MG63 (cell line): ENCODE results near the gene NAALADL2. TPM values are rescaled to one million over a fixed set of nuclear protein-coding genes. Genes with fewer than 3 reads are reported as not detected.

ENCODE experiments used
- DNase-seq: peaks from one replicate; pipeline ENCODE4 v3.0.0-alpha.2; 2020
- H3K27me3 ChIP-seq: fragments of 250-450 bp; sonication (Bioruptor Pico); 2 replicates; pipeline ENCODE4 v1.5.1; 2020; ENCODE audit warnings: mild to moderate bottlenecking, moderate library complexity
- H3K36me3 ChIP-seq: fragments of 250-450 bp; sonication (Bioruptor Pico); 2 replicates; pipeline ENCODE4 v1.5.1; 2020; ENCODE audit warnings: mild to moderate bottlenecking, moderate library complexity
- H3K4me3 ChIP-seq: fragments of 250-450 bp; sonication (Bioruptor Pico); 2 replicates; pipeline ENCODE4 v1.5.1; 2020; ENCODE audit warnings: mild to moderate bottlenecking, moderate library complexity
- H3K9me3 ChIP-seq: fragments of 250-450 bp; sonication (Bioruptor Pico); 2 replicates; pipeline ENCODE4 v1.5.1; 2020; ENCODE audit warnings: mild to moderate bottlenecking, moderate library complexity
- total RNA-seq: library from RNA; depleted of rRNA; stranded (reverse); fragments of >200 nt; shearing (Covaris generic); gene quantifications from 2 replicates; pipeline ENCODE4 v1.2.3, GENCODE V29; 2014; ENCODE audit warnings: low replicate concordance

The NAALADL2 gene
- total RNA-seq, 1 experiment from 2014 or later = 1.6 TPM

DNA sequence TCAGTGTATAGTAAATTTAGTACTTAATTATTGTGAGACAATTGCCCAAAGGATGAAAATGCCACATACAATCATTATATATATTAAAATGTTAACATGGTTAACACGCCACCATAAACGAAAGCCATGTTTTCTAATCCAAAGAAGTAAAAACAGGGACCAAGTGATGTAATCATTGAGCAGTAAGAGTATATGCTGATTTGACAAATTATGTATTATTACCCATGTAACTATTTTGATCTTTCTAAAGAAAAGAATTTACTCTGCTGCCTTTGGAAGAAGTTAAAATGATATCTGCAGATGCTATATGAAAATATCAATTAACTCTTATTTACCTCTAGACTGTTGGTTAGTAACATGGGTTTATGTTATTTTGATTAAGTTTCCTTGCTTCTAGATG, 150.2 kb downstream of the NAALADL2 start:
- DNase-seq = no peak
- Histone ChIP-seq H3K4me3 (no peak overlapping the region), H3K27me3 (no peaks in the 10 kb centered on the region), H3K9me3 (no peaks in the 10 kb centered on the region; the same call in 1 of the 2 replicates), H3K36me3 (peaks cover 2% of the 10 kb centered on the region; the same call in 1 of the 2 replicates)

DNA sequence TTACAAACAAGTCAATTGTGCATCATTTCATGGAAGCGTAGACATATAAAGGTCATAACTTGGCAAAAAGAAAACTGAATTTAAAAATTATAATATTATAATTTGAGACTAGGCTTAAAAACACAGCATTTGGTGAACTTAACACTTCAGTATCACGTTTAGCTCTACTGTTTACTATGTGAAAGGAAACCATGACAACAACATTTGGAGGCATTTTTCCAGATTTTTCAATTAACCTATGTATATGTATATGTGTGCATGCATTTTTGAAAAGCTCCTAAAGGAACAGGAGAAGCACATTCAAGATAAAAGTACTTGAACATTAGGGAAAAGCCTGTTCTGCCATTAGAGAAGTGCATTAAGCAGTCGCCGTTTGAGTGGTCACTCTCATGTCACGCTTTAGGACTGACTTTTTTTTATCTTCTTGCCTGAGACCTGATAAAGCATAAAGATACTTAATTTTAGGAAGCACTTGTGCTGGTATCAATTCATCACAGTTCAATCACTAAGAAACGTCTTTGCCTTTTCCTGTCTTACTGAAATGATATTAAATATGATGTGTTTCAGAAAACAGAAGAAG, 156.0 kb downstream of the NAALADL2 start:
- no peak for DNase-seq
- Histone ChIP-seq H3K4me3 (no peak overlapping the region), H3K36me3 (no peaks in the 10 kb centered on the region), H3K27me3 (no peaks in the 10 kb centered on the region), H3K9me3 (no peaks in the 10 kb centered on the region; the same call in 1 of the 2 replicates)

DNA sequence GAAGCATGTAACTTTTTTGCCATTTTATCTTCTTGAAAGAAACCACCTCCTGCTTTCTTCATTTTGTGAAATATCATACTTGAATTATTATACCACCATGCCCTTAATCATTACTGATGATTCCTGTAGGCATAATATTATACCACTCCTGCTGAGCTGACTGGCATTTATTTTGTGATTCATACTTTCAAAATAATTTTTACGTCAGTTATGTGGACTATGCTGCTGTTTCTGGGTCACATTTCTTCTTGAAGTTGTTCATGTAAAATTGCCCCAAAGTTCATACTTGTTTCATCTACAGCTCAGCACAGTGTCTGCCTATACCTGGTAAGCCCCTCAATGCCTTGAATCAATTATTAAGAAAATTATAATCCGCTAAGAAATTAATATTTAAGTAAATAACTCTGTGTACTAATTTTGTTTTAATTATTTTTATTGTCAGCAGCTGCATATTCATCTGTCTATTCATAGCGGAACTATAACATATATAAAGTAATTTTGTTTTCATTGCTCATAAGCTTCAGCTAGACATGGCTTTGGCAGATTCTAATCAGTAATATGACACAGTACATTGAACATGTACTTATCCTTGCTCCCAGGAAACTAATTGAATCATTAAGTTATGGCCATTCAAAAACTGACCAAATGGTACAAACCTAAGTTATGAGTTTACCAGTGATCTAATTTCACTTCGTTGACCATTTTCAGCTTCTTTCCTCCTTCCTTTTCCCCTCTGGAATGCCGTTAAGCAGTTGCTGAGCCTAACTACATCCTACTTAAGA, 160.0 kb downstream of the NAALADL2 start:
- Histone ChIP-seq H3K27me3 (no peaks in the 10 kb centered on the region), H3K36me3 (no peaks in the 10 kb centered on the region), H3K9me3 (peaks cover 3% of the 10 kb centered on the region; the same call in 1 of the 2 replicates), H3K4me3 (no peak overlapping the region)
- DNase-seq = no peak

DNA sequence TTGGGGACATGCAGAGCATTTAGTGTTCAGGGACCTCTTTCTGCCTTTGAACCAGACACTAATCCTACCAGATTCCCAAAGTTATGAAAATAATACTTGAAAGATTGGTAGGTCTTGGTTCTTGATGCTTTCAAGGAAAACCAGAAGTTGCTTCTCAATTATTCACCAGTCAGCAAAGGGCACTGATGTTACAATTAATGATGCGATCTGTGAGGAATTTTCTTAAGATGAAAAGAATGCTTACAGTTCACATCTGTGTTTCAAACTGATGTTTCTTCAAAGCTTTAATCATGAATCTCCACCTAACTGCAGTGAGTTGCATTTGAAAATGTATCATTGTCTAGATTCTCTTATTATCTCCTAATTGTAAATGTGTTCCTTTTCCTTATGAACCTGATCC, 161.0 kb downstream of the NAALADL2 start:
- peaks cover 3% of the 10 kb centered on the region; the same call in 1 of the 2 replicates for H3K9me3 ChIP-seq
- DNase-seq = no peak
- no peaks in the 10 kb centered on the region for H3K36me3 ChIP-seq
- no peaks in the 10 kb centered on the region for H3K27me3 ChIP-seq
- H3K4me3 ChIP-seq = no peak overlapping the region

DNA sequence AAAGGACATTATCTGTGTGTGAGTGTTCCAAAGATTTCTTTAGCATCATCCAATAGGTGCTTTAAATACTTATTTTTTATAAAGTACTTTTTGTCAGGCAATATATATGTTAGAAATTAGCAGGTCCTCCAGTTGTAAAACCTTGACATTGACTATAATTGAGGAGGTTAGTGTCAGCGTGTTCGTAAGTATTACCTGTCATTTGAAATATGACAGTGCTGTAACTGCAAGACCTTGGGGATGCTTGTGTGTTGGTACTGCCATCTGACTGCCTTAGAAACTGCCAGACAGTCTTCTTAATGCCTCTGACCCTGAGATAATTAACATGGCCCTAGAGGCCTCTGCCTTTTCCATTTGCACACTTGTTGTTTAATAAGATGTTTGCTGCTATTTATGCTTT, 170.7 kb downstream of the NAALADL2 start:
- Histone ChIP-seq H3K36me3 (no peaks in the 10 kb centered on the region), H3K9me3 (no peaks in the 10 kb centered on the region), H3K4me3 (no peak overlapping the region), H3K27me3 (no peaks in the 10 kb centered on the region)
- DNase-seq = no peak

DNA sequence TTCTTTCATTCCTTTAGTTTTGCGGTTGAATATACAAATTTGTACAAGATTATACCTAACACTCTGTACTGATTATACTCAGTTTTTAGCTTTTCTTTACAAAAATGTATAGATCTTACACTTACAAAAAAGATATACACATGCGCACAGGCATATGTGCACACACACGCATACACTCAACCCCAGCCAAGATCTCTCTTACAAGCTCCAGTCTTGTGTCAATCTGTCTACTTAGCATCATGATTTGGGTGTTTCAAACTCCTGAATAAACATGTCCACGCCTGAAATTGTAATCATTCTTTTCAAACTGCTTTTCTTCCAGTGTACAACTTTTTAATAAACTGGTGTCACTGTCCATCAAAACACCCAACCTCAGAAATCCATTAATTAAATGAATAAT, 180.7 kb downstream of the NAALADL2 start:
- Histone ChIP-seq H3K27me3 (no peaks in the 10 kb centered on the region), H3K4me3 (no peak overlapping the region), H3K9me3 (no peaks in the 10 kb centered on the region), H3K36me3 (no peaks in the 10 kb centered on the region)
- DNase-seq = no peak

DNA sequence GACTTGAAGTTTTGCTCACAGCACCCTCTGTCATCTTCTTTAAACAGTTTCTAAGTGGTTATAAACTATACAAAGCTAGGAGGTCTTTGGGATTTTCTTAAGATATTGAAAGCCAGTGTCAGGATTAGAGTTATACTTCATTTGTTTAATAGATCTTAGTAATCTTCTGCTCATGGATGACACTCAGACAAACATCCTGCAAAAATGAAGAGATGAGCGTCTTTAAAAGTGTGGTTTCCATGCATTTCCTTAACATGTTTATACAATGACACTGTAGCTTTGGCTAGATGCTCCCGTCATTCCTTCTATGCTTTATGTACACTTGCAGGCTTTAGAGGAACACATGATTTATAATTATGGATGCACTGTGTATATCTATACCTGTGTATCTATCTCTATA, 182.2 kb downstream of the NAALADL2 start:
- no peaks in the 10 kb centered on the region for H3K36me3 ChIP-seq
- no peaks in the 10 kb centered on the region for H3K27me3 ChIP-seq
- no peaks in the 10 kb centered on the region for H3K9me3 ChIP-seq
- DNase-seq = no peak
- no peak overlapping the region for H3K4me3 ChIP-seq

DNA sequence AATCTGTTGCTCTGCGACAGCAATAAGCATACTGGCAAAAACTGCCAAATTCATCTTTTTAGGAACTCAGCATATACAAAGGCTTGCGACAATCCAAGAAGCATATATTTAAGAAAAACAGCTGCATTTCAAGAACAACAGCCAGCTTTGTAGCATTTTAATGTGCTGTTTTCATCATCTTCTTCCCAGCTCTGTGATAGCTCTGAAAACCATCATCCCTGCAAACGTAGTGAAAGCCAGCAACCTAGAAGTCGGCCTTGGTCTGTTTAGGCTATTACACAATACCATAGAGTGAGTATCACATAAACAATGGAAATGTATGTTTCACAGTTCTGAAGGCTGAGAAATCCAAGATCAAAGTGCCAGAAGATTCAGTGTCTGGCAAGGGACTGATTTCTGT, 187.5 kb downstream of the NAALADL2 start:
- Histone ChIP-seq H3K36me3 (no peaks in the 10 kb centered on the region), H3K9me3 (no peaks in the 10 kb centered on the region), H3K27me3 (no peaks in the 10 kb centered on the region), H3K4me3 (no peak overlapping the region)
- no peak for DNase-seq

DNA sequence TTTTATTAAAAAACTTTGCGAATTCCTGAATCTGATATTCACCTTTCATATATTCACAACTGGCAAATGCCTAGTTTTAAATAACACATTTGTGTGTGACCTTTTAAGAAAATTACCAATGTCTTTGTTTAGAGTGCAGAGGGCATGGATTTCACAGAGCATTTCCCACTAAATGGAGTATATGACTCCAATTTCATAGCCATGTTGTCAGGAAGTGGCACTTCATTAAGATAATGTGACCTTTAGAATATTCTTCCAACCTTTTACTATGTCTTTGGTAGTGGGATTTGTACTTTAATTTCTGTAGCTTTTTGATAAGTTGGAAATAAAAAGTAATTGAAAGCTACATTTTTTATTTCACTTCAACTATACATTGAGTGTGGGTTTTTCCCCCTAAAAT, 188.7 kb downstream of the NAALADL2 start:
- Histone ChIP-seq H3K27me3 (no peaks in the 10 kb centered on the region), H3K9me3 (no peaks in the 10 kb centered on the region), H3K4me3 (no peak overlapping the region), H3K36me3 (no peaks in the 10 kb centered on the region)
- DNase-seq = no peak

DNA sequence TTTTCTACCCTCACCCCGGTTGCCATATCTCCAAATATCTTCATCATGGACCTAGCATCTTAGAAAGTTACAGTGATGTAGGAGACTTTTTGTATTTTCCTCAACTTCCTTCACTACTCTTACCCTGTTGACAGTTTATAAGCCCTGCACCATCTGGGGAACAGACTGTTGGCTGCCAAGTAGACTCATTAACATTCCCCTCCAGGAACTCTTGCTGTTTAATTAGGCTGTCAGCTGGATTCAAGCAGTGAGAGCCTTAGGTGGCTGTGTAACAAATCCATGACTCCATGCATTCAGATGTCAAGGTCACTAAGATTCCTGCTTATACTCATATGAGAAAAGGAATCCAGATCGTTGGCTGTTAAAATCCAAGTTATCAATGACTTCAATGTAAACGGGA, 198.3 kb downstream of the NAALADL2 start:
- DNase-seq = no peak

DNA sequence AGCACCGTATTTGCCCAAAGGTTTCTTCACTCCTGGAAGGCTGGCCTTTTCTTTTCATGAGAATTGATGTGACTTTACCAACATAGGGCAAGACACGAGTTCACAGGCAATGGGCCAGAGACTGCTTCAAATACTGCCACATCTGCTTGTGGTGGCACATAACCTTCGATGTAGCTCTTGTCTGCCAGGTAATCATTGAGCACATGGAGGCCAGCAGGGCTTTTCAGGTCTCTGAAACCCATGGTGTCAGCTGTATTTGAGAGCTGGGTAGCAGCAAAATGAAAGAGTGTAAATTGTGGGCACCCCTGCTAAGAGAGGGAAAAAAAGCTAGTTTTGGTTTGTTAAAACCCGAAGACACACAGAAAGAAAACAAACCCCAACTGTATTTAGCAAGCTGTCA, 200.7 kb downstream of the NAALADL2 start:
- no peaks in the 10 kb centered on the region for H3K36me3 ChIP-seq
- H3K27me3 ChIP-seq = no peaks in the 10 kb centered on the region
- no peaks in the 10 kb centered on the region; the same call in 1 of the 2 replicates for H3K9me3 ChIP-seq
- DNase-seq = no peak
- H3K4me3 ChIP-seq = no peak overlapping the region

More for the DNA sequence above, 198.3 kb downstream of the NAALADL2 start:
- Histone ChIP-seq H3K9me3 (no peaks in the 10 kb centered on the region; the same call in 1 of the 2 replicates), H3K36me3 (no peaks in the 10 kb centered on the region), H3K4me3 (no peak overlapping the region), H3K27me3 (no peaks in the 10 kb centered on the region)

DNA sequence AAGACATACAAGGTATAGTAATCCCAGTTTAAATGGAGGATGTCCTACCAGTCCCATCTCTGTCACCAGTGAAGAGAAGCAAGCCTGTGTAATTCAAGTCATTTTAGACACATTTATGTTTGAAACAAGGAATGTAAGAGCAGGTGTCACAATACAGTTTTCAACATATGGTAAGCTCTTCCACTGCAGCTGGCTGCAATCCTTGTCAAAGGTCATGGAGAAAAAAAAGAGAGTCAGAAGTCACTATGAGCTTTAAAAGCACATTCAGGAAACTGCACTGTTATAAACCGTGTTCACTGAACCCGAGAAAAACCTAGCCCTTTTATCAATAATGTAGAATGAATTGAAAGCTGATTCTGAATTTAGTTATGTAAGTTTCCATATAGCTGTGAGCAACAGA, 206.4 kb downstream of the NAALADL2 start:
- no peak for DNase-seq
- Histone ChIP-seq H3K4me3 (no peak overlapping the region), H3K9me3 (no peaks in the 10 kb centered on the region), H3K36me3 (no peaks in the 10 kb centered on the region), H3K27me3 (no peaks in the 10 kb centered on the region)

DNA sequence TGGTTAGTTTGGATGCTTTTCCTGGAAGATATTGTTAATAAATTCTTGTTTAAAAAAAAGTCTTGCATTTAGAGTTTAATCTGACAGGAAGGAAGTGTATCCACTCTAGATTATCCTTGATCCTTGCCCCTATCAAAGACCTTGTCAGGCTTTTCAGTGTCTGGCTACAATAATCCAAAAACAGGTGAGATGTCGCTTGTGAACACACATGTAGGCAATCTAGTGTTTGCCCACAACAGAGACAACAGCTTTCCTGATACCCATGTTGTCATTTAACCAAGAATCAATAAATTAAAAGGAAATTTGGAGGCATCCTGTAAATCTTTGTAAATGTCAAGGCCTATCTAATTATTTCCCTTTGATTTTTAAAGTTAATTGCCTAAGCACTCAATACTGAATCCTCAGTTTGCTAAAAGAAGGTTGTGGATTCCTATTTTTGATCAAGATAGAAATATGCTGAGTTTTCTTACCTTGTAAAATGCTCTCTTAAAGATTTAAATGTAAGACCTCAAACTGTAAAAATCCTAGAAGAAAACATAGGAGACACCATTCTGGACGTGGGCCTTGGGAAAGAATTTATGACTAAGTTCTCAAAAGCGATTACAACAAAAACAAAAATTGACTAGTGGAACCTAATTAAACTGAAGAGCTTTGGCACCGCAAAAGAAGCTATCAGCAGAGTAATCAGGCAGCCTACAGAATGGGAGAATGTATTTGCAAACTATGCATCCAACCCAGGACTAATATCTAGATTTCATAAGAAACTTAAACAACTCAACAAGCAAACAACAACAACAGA, 207.7 kb downstream of the NAALADL2 start:
- no peak overlapping the region for H3K4me3 ChIP-seq

DNA sequence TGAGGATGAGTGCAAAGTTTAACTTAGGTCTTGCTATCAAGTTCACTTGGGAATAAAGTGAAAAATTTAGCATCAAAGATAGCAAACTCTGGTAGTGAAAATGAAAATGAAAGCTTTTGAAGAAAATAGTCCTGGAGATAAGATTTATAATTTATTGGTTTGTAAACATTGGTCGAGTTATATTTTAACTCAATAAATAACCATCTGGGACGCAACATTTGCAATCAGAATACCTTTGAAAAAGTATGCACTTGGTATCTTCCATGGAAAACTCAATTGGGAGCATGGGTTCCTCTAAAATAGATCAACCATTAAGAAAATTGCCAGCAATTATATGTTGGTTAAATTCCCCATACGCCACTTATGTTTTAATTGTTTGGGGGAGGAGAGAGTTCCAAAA, 209.5 kb downstream of the NAALADL2 start:
- Histone ChIP-seq H3K36me3 (no peaks in the 10 kb centered on the region), H3K4me3 (no peak overlapping the region), H3K27me3 (no peaks in the 10 kb centered on the region), H3K9me3 (no peaks in the 10 kb centered on the region)
- no peak for DNase-seq

More for the DNA sequence above, 207.7 kb downstream of the NAALADL2 start:
- DNase-seq = no peak
- H3K9me3 ChIP-seq = no peaks in the 10 kb centered on the region
- H3K27me3 ChIP-seq = no peaks in the 10 kb centered on the region
- H3K36me3 ChIP-seq = no peaks in the 10 kb centered on the region

DNA sequence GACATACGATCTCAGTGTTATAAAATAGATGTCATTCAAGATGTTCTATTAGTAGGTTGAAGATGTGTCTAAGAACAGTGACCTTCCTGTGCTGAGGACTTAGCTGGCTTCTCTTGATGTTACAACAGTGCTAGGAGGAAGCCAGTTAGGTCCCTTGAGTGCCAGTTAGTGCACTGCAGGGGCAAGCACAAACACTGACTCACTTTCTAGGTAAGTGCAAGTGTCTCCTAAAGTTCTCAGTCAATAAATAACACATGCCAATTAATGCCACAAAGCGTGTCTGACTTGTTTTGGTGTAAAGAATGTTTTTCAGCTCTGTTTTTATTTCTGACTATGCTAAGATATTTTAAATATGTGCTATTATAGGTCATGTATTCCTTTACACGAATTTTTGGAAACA, 211.8 kb downstream of the NAALADL2 start:
- Histone ChIP-seq H3K27me3 (no peaks in the 10 kb centered on the region), H3K9me3 (no peaks in the 10 kb centered on the region), H3K4me3 (no peak overlapping the region), H3K36me3 (no peaks in the 10 kb centered on the region)
- no peak for DNase-seq

DNA sequence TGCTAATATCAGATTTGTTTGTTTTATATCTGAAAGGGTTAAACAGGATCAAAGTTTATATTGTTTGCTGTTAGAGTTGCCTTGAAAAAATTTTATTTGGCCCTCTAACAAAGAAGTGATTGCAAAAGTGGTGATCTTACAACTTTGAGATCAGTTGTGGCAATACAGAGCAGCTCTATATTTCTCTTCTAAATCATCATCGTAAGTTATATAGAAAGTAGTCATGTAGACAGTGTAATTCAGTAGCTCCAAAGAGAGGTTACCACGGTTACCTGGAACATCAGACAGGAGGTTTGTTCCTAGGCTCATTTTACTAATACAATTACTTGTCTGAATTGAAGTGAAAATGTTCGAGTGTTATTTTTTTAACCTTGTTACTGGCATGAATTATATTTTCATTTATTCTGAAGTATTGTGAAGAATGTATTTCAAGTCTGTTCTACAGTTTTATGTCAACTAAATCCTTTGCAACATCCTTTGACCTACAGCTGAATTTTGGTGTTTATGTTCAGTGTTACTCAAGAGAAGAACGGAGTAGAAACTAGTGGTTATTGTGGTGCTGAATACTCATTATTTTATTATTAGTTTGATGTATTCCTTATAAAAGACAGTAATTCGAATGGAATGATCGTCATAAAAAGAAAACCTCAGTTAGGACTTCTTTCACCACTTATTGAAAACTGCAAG, 214.2 kb downstream of the NAALADL2 start:
- DNase-seq = no peak
- Histone ChIP-seq H3K36me3 (no peaks in the 10 kb centered on the region), H3K27me3 (no peaks in the 10 kb centered on the region), H3K4me3 (no peak overlapping the region), H3K9me3 (no peaks in the 10 kb centered on the region)

DNA sequence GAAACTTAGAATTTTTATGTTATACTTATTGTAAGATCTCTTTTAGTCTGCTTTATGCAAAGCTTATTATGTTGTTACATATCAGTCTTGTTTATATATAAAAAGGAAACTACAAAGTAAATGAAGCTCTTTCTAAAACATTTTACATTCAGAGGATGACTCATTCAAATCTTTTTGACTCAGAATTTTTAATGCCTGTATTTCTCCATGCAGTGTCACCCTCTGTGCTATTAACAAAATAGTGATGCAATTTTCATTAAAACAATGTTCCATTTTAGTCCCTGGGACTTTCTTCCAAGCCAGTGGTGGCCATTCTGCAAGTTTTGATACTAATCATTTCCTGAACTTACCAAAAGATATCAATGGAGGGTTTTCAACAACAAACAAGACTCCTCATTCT, 216.1 kb downstream of the NAALADL2 start:
- no peaks in the 10 kb centered on the region for H3K27me3 ChIP-seq
- H3K36me3 ChIP-seq = no peaks in the 10 kb centered on the region
- H3K4me3 ChIP-seq = no peak overlapping the region
- DNase-seq = no peak
- no peaks in the 10 kb centered on the region for H3K9me3 ChIP-seq
